LNCAP (cell line): ENCODE measurements around the gene CTDP1.

Experiments
- TF ChIP-seq, protein P1 (sequence below): fragments of 450-650 bp; IDR thresholded peaks from 2 replicates; pipeline ENCODE4 v1.5.1; 2017; ENCODE audit warnings: mild to moderate bottlenecking

CTDP1 gene

DNA sequence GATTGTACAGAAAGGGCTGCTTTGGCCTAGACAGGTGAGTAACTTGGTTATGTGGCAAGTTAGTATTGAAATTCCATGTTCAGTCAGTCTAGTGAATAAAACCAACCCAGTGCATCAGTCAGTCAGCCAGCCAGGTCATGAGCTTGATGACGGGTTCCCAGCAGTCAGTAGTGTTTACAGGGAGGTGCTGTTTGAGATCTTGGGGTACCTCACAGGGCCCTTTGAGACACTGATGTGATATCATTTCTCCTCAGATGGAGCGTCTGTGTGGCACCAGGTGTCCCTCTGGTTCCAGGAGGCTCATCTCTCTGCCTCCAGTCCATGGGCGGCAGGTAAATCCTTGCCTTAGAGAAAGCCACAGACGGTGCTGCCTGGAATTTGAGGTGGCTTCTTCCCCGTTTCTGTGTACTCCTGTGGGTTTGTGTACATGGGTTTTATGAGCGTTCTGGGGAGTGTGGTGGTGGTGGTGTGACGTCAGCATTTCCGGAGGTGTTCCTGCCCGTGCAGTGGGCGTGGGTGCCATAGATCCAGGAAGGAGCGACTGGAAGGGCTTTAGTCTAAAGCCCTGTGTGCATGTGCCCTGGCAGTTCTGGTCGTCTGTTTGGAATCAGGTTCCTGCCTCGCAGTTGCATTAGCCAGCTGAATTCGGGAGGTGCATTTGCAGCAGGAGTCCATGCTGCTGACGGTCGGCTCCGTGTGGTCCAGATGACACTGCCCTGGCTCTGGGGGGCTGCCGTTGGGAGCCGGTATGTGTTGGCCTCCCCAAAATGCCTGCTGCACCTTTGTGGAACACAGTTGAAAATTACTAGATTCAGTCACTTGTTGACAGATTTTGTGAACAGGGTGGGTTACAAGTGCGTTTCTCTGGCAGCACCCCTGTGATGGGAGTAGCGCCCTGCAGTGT, 2.1 kb downstream of the CTDP1 start:
- TF ChIP-seq, protein P1, sequence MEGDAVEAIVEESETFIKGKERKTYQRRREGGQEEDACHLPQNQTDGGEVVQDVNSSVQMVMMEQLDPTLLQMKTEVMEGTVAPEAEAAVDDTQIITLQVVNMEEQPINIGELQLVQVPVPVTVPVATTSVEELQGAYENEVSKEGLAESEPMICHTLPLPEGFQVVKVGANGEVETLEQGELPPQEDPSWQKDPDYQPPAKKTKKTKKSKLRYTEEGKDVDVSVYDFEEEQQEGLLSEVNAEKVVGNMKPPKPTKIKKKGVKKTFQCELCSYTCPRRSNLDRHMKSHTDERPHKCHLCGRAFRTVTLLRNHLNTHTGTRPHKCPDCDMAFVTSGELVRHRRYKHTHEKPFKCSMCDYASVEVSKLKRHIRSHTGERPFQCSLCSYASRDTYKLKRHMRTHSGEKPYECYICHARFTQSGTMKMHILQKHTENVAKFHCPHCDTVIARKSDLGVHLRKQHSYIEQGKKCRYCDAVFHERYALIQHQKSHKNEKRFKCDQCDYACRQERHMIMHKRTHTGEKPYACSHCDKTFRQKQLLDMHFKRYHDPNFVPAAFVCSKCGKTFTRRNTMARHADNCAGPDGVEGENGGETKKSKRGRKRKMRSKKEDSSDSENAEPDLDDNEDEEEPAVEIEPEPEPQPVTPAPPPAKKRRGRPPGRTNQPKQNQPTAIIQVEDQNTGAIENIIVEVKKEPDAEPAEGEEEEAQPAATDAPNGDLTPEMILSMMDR = no peak

DNA sequence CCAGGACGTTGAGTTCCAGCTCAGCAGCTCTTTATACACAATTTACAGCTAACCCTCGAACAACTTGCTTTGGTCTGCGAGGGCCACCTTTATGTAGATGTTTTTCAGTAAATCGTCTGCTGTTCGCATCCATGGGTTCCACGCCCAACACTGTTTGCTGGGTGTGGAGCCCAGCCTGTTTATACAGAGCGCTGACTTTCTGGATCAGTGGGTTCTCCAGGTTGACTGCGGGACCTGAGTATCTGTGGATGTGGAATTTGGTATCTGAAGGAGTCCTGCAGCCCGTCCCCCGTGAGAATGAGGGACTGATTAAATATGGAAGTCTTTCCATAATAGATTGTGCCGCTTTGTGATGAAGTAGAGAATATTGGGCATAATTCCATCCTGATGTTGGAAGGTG, 2.9 kb downstream of the CTDP1 start:
- TF ChIP-seq, protein P1 = no peak

DNA sequence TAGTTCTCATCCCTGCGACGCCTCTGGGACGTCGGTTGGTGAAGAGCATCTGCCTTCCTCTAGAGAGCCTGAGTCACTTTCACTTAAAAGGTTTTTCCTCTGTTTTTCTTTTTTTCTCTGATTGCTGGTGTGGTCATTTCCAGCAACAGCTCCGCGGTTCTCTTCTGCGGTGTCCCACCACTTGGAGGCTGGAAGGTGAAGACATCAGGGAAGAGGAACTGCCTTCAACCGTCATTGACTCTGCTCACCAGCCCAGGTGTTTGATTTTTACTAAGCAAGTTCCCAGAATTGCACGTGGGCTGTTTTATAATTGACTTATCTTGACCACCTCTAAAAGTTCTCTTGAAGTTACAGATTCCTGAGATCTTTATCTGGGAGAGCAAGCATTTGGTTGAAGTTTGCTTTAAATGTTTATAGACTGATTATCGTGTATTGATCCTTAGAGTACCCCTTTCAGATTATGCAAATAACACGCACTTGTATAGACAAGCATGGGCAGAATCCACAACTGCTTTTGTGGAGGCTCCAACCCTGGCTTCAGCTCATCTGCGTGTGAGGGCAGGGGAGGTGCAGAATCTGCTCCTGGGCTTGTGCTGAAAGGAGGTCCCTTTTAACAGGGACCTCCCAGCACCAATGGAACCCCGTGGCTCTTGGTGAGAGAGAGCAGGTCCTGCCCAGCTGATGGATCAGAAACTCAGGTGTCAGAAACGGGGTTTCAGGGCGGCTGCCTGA, 3.5 kb downstream of the CTDP1 start:
- TF ChIP-seq, protein P1 = no peak

DNA sequence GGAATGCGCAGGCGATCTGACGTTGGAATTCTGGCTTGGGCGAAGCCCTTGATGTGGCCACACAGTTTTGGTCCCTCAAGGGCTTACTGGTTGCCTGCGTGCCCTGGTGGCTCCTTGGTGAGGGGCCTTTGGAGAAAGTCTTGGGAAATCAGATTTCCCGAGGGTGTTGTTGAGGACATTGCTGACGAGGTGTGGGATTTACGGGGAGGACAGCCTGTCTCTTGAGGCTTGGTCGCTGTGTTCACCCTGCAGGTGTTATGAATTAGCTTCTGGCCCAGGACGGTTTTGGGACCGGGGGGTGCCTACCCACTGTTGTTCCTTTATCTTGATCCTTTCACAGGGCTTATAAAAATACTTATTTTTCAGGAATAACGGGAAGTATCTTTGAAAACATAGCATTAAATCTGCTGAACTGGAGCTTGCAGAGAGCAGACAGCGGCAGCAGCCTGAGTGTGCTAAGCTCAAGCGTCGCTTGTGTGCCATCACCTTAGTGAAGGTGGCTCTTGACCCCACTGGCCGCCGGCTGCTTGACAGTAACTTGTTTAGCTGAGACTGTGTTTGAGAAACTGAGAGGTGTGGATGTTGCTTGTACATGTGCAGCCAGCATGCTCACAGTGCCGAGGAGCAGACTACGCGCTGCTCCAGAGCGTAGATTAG, 4.2 kb downstream of the CTDP1 start:
- TF ChIP-seq, protein P1 = no peak

DNA sequence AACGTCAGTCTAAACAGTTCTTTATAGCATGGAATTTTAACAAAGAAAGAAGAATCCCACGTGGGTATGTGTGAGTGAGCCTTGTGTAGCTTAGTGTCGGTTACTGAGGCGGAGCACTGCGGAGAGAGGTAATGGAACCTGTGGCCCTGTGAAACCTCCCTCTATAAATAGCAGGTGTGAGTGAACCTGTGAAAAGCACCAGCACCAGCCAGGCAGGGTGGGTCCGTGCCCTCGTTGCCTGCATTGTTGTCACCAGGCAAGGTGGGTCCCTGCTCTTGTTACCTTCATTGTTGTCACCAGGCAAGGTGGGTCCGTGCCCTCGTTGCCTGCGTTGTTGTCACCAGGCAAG, 4.7 kb downstream of the CTDP1 start:
- TF ChIP-seq, protein P1 = no peak

DNA sequence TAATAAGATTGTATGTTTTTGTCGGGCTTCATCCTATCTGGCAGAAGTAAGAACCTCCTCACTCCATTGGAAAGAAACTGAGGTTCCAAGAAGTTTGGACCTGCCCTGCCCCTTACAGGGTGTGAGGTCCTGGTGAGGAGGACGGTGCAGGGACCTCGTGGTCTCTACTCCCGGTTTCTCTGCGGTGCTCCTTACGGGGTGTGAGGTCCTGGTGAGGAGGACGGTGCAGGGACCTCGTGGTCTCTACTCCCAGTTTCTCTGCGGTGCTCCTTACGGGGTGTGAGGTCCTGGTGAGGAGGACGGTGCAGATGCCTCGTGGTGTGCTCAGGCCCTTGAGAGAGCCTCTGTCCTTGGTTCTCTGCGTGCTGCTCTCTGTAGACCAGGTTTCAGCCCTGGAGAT, 5.2 kb downstream of the CTDP1 start:
- TF ChIP-seq, protein P1 = no peak

DNA sequence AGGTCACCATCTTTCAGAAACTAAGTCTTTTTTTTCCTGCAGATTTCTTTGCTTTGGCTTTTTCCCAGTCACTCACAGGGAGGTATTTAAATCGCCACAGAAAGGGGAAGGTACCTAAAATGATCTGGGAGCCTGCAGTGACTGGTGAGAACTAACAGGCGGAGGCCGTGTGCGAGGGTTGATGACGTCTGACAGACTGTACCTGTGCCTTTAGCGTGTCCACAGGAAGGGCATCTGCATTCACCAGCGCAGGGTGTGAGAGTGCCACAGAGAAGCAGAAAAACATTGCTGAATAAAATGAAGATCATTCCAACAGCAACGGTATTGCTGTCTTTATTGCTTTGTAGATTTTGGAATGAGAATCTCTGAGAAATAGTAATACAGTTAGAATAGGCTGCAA, 5.7 kb downstream of the CTDP1 start:
- TF ChIP-seq, protein P1 = no peak
